H9 (cell line): Measurements from ENCODE around the gene GRIA2. TPM values are rescaled to one million over a fixed set of nuclear protein-coding genes. Genes with fewer than 3 reads are reported as not detected.

Experiments used
- DNase-seq: peaks from one replicate; pipeline ENCODE4 v3.0.0-alpha.2; 2017
- H2AFZ ChIP-seq: one replicate; pipeline ENCODE4 v1.6.1; 2013; ENCODE audit warnings: mild to moderate bottlenecking, low read length, control low read depth, moderate library complexity
- H2AK5ac ChIP-seq: 2 replicates; pipeline ENCODE4 v1.6.1; 2013; ENCODE audit warnings: low read length, control low read depth, mixed read lengths; ENCODE audit not compliant: insufficient read length
- H2BK120ac ChIP-seq: one replicate; pipeline ENCODE4 v1.6.1; 2013; ENCODE audit warnings: low read depth, mild to moderate bottlenecking, low read length, control low read depth, inconsistent platforms; ENCODE audit not compliant: poor library complexity, severe bottlenecking
- H2BK12ac ChIP-seq: 2 replicates; pipeline ENCODE4 v1.6.1; 2013; ENCODE audit warnings: low read length, control low read depth, mixed read lengths, low read depth; ENCODE audit not compliant: insufficient read length
- H2BK15ac ChIP-seq: 2 replicates; pipeline ENCODE4 v1.6.1; 2013; ENCODE audit warnings: low read depth, low read length, control low read depth
- H2BK20ac ChIP-seq: one replicate; pipeline ENCODE4 v1.6.1; 2013; ENCODE audit warnings: low read depth, mild to moderate bottlenecking, low read length, control low read depth, inconsistent platforms; ENCODE audit not compliant: poor library complexity, severe bottlenecking
- H2BK5ac ChIP-seq: 2 replicates; pipeline ENCODE4 v1.6.1; 2013; ENCODE audit warnings: low read length, control low read depth, mixed read lengths; ENCODE audit not compliant: insufficient read length
- H3K14ac ChIP-seq: 2 replicates; pipeline ENCODE4 v1.6.1; 2013; ENCODE audit warnings: low read length, control low read depth; ENCODE audit not compliant: insufficient read depth
- H3K18ac ChIP-seq: 2 replicates; pipeline ENCODE4 v1.6.1; 2013; ENCODE audit warnings: low read depth, mild to moderate bottlenecking, mixed read lengths, low read length, control low read depth; ENCODE audit not compliant: insufficient read length
- H3K23ac ChIP-seq: 2 replicates; pipeline ENCODE4 v1.6.1; 2013; ENCODE audit warnings: low read length, control low read depth, mixed read lengths, low read depth; ENCODE audit not compliant: insufficient read length
- H3K23me2 ChIP-seq: 2 replicates; pipeline ENCODE4 v1.6.1; 2013; ENCODE audit warnings: low read depth, mild to moderate bottlenecking, mixed read lengths, low read length, control low read depth; ENCODE audit not compliant: insufficient read length, poor library complexity, severe bottlenecking
- H3K27ac ChIP-seq: 2 replicates; pipeline ENCODE4 v1.5.1; 2013; ENCODE audit warnings: low read length, control low read depth, mixed read lengths, low read depth; ENCODE audit not compliant: insufficient read length
- H3K27me3 ChIP-seq: 2 replicates; pipeline ENCODE4 v1.6.1; 2013; ENCODE audit warnings: low read length, control low read depth, inconsistent platforms; ENCODE audit not compliant: insufficient read depth
- H3K4ac ChIP-seq: 2 replicates; pipeline ENCODE4 v1.6.1; 2013; ENCODE audit warnings: low read depth, mild to moderate bottlenecking, control low read depth, inconsistent platforms, low read length, moderate library complexity
- H3K4me1 ChIP-seq: 2 replicates; pipeline ENCODE4 v1.6.1; 2013; ENCODE audit warnings: low read length, control low read depth, inconsistent platforms; ENCODE audit not compliant: insufficient read depth
- H3K4me2 ChIP-seq: 2 replicates; pipeline ENCODE4 v1.6.1; 2013; ENCODE audit warnings: low read length, control low read depth, mixed read lengths; ENCODE audit not compliant: insufficient read length, insufficient read depth
- H3K56ac ChIP-seq: 2 replicates; pipeline ENCODE4 v1.6.1; 2013; ENCODE audit warnings: low read depth, mild to moderate bottlenecking, mixed read lengths, low read length, control low read depth; ENCODE audit not compliant: insufficient read length
- H3K79me1 ChIP-seq: 2 replicates; pipeline ENCODE4 v1.6.1; 2013; ENCODE audit warnings: low read depth, mild to moderate bottlenecking, moderate library complexity, low read length, control low read depth, inconsistent platforms; ENCODE audit not compliant: insufficient read depth, poor library complexity, severe bottlenecking
- H3K79me2 ChIP-seq: 2 replicates; pipeline ENCODE4 v1.6.1; 2013; ENCODE audit warnings: low read length, control low read depth, inconsistent platforms; ENCODE audit not compliant: insufficient read depth
- H3K9ac ChIP-seq: 2 replicates; pipeline ENCODE4 v1.6.1; 2013; ENCODE audit warnings: low read length, control low read depth, mixed read lengths; ENCODE audit not compliant: insufficient read length; ENCODE audit errors: extremely low read depth
- H3K9me3 ChIP-seq: one replicate; pipeline ENCODE4 v1.6.1; 2013; ENCODE audit warnings: low read depth, low read length, inconsistent platforms; ENCODE audit not compliant: control insufficient read depth
- H3T11ph ChIP-seq: one replicate; pipeline ENCODE4 v1.6.1; 2013; ENCODE audit warnings: mild to moderate bottlenecking, low read length, control low read depth, inconsistent platforms
- H4K20me1 ChIP-seq: one replicate; pipeline ENCODE4 v1.6.1; 2013; ENCODE audit not compliant: control insufficient read depth, insufficient read length, insufficient read depth
- H4K5ac ChIP-seq: 2 replicates; pipeline ENCODE4 v1.6.1; 2013; ENCODE audit warnings: low read depth, mild to moderate bottlenecking, mixed read lengths, low read length, control low read depth; ENCODE audit not compliant: insufficient read length
- H4K8ac ChIP-seq: replicated peaks from 2 replicates; pipeline ENCODE4 v1.6.1; 2013; ENCODE audit warnings: low read length, control low read depth, mixed read lengths, low read depth; ENCODE audit not compliant: insufficient read length
- H4K91ac ChIP-seq: 2 replicates; pipeline ENCODE4 v1.6.1; 2013; ENCODE audit warnings: low read depth, mild to moderate bottlenecking, moderate library complexity, mixed read lengths, low read length, control low read depth; ENCODE audit not compliant: insufficient read length
- H3K27ac Mint-ChIP-seq, 3 experiments: 2 replicates in 2 of 3; 3 replicates in 1 of 3; pipeline ENCODE4 v1.8.0; 2020 to 2021; ENCODE audit warnings: mixed read lengths in 3 of 3, mild to moderate bottlenecking in 1 of 3, moderate library complexity in 1 of 3
- H3K27me3 Mint-ChIP-seq: 2 replicates; pipeline ENCODE4 v1.8.0; 2021; ENCODE audit warnings: low read depth, mild to moderate bottlenecking, moderate library complexity, mixed read lengths
- H3K36me3 Mint-ChIP-seq, 3 experiments: 2 replicates in 2 of 3; 3 replicates in 1 of 3; pipeline ENCODE4 v1.8.0; 2020 to 2021; ENCODE audit warnings: low read depth in 3 of 3, mixed read lengths in 3 of 3; ENCODE audit not compliant: insufficient read depth in 1 of 3
- H3K4me1 Mint-ChIP-seq, 2 experiments: 2 replicates each; pipeline ENCODE4 v1.8.0; 2020; ENCODE audit warnings: mixed read lengths in 2 of 2
- H3K4me3 Mint-ChIP-seq, 2 experiments: 2 replicates in 1 of 2; 3 replicates in 1 of 2; pipeline ENCODE4 v1.8.0; 2020 to 2021; ENCODE audit warnings: mild to moderate bottlenecking in 2 of 2, mixed read lengths in 2 of 2, moderate library complexity in 1 of 2
- H3K9me3 Mint-ChIP-seq, 2 experiments: 2 replicates in 1 of 2; 3 replicates in 1 of 2; pipeline ENCODE4 v1.8.0; 2020; ENCODE audit warnings: mild to moderate bottlenecking in 2 of 2, mixed read lengths in 2 of 2, moderate library complexity in 1 of 2
- CTCF ChIP-seq: fragments of 200-600 bp; sonication (generic); conservative IDR thresholded peaks from 3 replicates; pipeline ENCODE4 v1.8.0; 2021; ENCODE audit warnings: antibody characterized with exemption, mild to moderate bottlenecking
- WGBS: extraction: QIAGEN DNeasy Blood & Tissue Kit; methylation state at CpG from one replicate; pipeline ENCODE4 v1.1.7; 2013; ENCODE audit warnings: missing lambda C conversion rate, low lambda C conversion rate, mixed read lengths; ENCODE audit not compliant: insufficient read length; ENCODE audit errors: extremely low coverage; 5-methylcytosine and 5-hydroxymethylcytosine counted together
- total RNA-seq: library from RNA; stranded (reverse); gene quantifications from 2 replicates; pipeline ENCODE4 v1.2.1, GENCODE V29; 2021

GRIA2 gene
- total RNA-seq, 1 experiment from 2014 or later: not detected

- Histone ChIP-seq H4K91ac (no peak overlapping the region), H4K8ac (no peak overlapping the region), H3T11ph (no peak overlapping the region), H3K18ac (no peak overlapping the region), H3K27me3 (peaks cover 24% of the 10 kb centered on the region), H2BK120ac (no peak overlapping the region), H3K23ac (no peak overlapping the region), H2AK5ac (no peak overlapping the region), H3K27ac (no peak overlapping the region), H2BK15ac (no peak overlapping the region), H3K4me1 (no peaks in the 10 kb centered on the region; the same call in 1 of the 2 replicates), H4K5ac (no peak overlapping the region), H2BK12ac (no peak overlapping the region), H3K79me1 (no peaks in the 10 kb centered on the region), H3K9ac (no peak overlapping the region), H3K9me3 (no peaks in the 10 kb centered on the region), H3K14ac (no peak overlapping the region), H4K20me1 (no peaks in the 10 kb centered on the region), H2BK20ac (no peak overlapping the region), H3K4me2 (no peak overlapping the region), H3K56ac (no peak overlapping the region), H3K79me2 (no peaks in the 10 kb centered on the region), H3K4ac (no peak overlapping the region), H2BK5ac (no peak overlapping the region), H2AFZ (no peak overlapping the region), H3K23me2 (peaks cover 13% of the 10 kb centered on the region)
- Mint-ChIP-seq H3K27me3 (peaks cover 44% of the 10 kb centered on the region), H3K27ac (no peak overlapping the region), H3K36me3 (peaks cover 0 to 1% (median 0%) of the 10 kb centered on the region in 3 experiments; a peak in 2 of 7 replicates), H3K9me3 (no peaks in the 10 kb centered on the region; a peak in 1 of 5 replicates), H3K4me1 (peaks cover 10 to 19% of the 10 kb centered on the region in 2 experiments), H3K4me3 (no peak overlapping the region)
- TF ChIP-seq CTCF: peak; percentile 71
- no CpG with 5 or more reads among the region's 3 CpGs for WGBS
- DNase-seq: no peak
Measured at GRCh38 chr4:157217708-157218107, 2.8 kb upstream of the GRIA2 start.
